Suprapubic skin (tissue), 4 donors: Measurements from ENCODE around the gene MED12L. TPM values are rescaled to one million over a fixed set of nuclear protein-coding genes. Genes with fewer than 3 reads are reported as not detected.

Experiments used
- DNase-seq, 2 donors: peaks; one replicate each; pipeline ENCODE4 v3.0.0-alpha.2; 2019; ENCODE audit warnings: low spot score in 2 of 2
- H3K27ac ChIP-seq: fragments of 200-600 bp; sonication (generic); one replicate; pipeline ENCODE4 v1.5.1; 2019
- H3K27me3 ChIP-seq: fragments of 200-600 bp; sonication (generic); one replicate; pipeline ENCODE4 v1.5.1; 2019
- H3K36me3 ChIP-seq: fragments of 200-600 bp; sonication (generic); one replicate; pipeline ENCODE4 v1.5.1; 2019
- H3K4me1 ChIP-seq: fragments of 200-600 bp; sonication (generic); one replicate; pipeline ENCODE4 v1.5.1; 2019
- H3K4me3 ChIP-seq: fragments of 200-600 bp; sonication (generic); one replicate; pipeline ENCODE4 v1.5.1; 2019; ENCODE audit warnings: mild to moderate bottlenecking
- H3K9me3 ChIP-seq: fragments of 200-600 bp; sonication (generic); one replicate; pipeline ENCODE4 v1.5.1; 2019
- CTCF ChIP-seq, 2 donors: fragments of 200-600 bp in 1 of 2; fragments of 450-650 bp in 1 of 2; sonication (generic) in 1 of 2; IDR thresholded peaks; one replicate each; pipeline ENCODE4 v1.5.1; 2016 to 2019; ENCODE audit warnings: antibody characterized with exemption in 2 of 2, mild to moderate bottlenecking in 1 of 2, moderate library complexity in 1 of 2
- EP300 ChIP-seq: sonication (generic); formaldehyde crosslinking; IDR thresholded peaks from one replicate; pipeline ENCODE4 v1.6.1; 2017; ENCODE audit warnings: antibody characterized with exemption
- POLR2A ChIP-seq, 2 donors: fragments of 450-650 bp; IDR thresholded peaks; one replicate each; pipeline ENCODE4 v1.6.1; 2017; ENCODE audit warnings: antibody characterized with exemption in 2 of 2, mild to moderate bottlenecking in 2 of 2, moderate library complexity in 2 of 2
- POLR2AphosphoS5 ChIP-seq, 3 donors: sonication (generic); formaldehyde crosslinking; IDR thresholded peaks; one replicate each; pipeline ENCODE4 v1.6.1; 2017; ENCODE audit warnings: antibody characterized with exemption in 3 of 3
- WGBS: methylation state at CpG from one replicate; pipeline ENCODE4 v1.1.5; 2018; 5-methylcytosine and 5-hydroxymethylcytosine counted together
- total RNA-seq, 4 donors: library from RNA; depleted of rRNA; stranded (reverse); fragments of >200 nt; gene quantifications; one replicate each; pipeline ENCODE4 v1.1.0, GENCODE V29; 2016

MED12L gene
- total RNA-seq, 4 donors from 2014 or later: 0.08 to 0.80 (median 0.22) TPM

- TF ChIP-seq EP300 (no peak), POLR2AphosphoS5 (IDR thresholded peaks at IDR 0.05) (no peak), POLR2A (IDR thresholded peaks at IDR 0.05) (no peak), CTCF (IDR thresholded peaks at IDR 0.05) (no peak)
- Histone ChIP-seq H3K27ac (no peak within 1 kb of the TSS), H3K4me3 (peak within 1 kb of the TSS; percentile 17), H3K36me3 (no peaks in the 10 kb centered on the region), H3K27me3 (no peaks in the 10 kb centered on the region), H3K4me1 (peaks cover 3% of the 10 kb centered on the region), H3K9me3 (no peaks in the 10 kb centered on the region)
- 64% methylated on average over 4 of the region's 4 CpGs for WGBS
- DNase-seq: no peak
Observed at GRCh38 chr3:151278230-151278629, 192.8 kb downstream of the MED12L start, which contains the start of gene P2RY14. P2RY14 (minus strand) TSS chr3:151278542; CDS start chr3:151214316, 64,226 bp downstream.

GRCh38 chr3:151281671-151282324 lies 196.3 kb downstream of the MED12L start:
- H3K4me3 ChIP-seq: no peak overlapping the region
- H3K27ac ChIP-seq: no peak overlapping the region
- no peak for TF ChIP-seq POLR2A (IDR thresholded peaks at IDR 0.05)
- no peak for TF ChIP-seq POLR2AphosphoS5 (IDR thresholded peaks at IDR 0.05)
- no peak for TF ChIP-seq CTCF (IDR thresholded peaks at IDR 0.05)
- no peak for TF ChIP-seq EP300
- H3K4me1 ChIP-seq: peaks cover 18% of the 10 kb centered on the region
- 79% methylated on average over 9 of the region's 9 CpGs for WGBS
- no peak for DNase-seq
- H3K27me3 ChIP-seq: no peaks in the 10 kb centered on the region
- H3K36me3 ChIP-seq: no peaks in the 10 kb centered on the region
- H3K9me3 ChIP-seq: no peaks in the 10 kb centered on the region

GRCh38 chr3:151282921-151283320 lies 197.5 kb downstream of the MED12L start:
- DNase-seq: no peak
- 2% methylated on average over 1 of the region's 1 CpG for WGBS
- H3K27ac ChIP-seq: no peak overlapping the region

DNA sequence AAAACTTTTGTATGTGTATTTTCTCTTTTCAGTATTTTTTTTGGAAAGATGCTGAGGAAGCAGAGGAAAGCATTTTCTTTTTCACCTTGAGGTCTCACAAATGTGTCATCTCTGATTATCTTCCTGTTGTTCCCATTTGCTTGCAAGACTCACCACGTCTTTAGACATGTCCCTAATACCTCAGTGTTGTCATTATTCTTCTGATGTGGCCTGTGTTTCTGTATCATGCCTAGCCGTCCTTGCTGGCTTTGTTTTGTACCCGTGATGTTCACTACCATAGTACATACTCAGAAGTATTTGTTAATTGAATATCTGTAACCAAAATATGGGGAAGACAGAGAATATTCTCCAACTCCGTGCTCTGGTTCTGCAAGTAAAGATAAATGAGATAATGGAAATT lies 197.9 kb downstream of the MED12L start:
- H3K27ac ChIP-seq: no peak overlapping the region
- DNase-seq: no peak
- H3K27me3 ChIP-seq: no peaks in the 10 kb centered on the region
- 68% methylated on average over 4 of the region's 4 CpGs for WGBS
- no peaks in the 10 kb centered on the region for H3K9me3 ChIP-seq
- H3K4me1 ChIP-seq: peaks cover 18% of the 10 kb centered on the region
- H3K36me3 ChIP-seq: no peaks in the 10 kb centered on the region
- H3K4me3 ChIP-seq: no peak overlapping the region
- TF ChIP-seq POLR2AphosphoS5 (IDR thresholded peaks at IDR 0.05) (no peak), POLR2A (IDR thresholded peaks at IDR 0.05) (no peak), CTCF (IDR thresholded peaks at IDR 0.05) (no peak), EP300 (no peak)

More at GRCh38 chr3:151282921-151283320, 197.5 kb downstream of the MED12L start:
- Histone ChIP-seq H3K36me3 (no peaks in the 10 kb centered on the region), H3K4me3 (no peak overlapping the region), H3K27me3 (no peaks in the 10 kb centered on the region), H3K9me3 (no peaks in the 10 kb centered on the region), H3K4me1 (peaks cover 18% of the 10 kb centered on the region)
- no peak for TF ChIP-seq POLR2AphosphoS5 (IDR thresholded peaks at IDR 0.05)
- TF ChIP-seq CTCF (IDR thresholded peaks at IDR 0.05): peak; percentile 55 to 58

DNA sequence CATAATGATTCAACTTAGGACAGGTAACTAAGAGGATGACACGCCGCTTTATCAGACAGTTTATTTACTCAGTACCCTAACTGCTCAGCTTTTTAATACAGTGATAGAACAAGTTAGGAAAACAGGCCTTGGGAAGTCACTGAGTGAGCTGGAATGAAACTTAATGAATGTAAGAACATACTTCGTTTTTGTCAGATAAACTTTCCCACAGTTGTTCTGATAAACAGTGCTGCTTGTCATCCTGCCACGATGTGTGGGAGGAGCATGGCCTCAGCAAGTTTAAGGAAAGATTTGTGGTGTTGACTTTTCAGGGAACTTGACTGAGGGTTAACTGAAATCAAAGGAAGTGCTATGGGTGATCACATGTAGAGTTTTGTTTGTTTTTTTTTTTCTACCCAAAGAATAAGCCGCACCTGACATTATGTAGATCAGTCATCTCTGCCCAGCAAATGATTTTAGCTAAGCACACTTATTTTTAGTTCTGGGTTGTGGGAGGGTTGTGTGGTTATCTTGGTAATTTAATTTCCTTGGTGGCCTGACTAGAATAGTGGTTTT lies 198.5 kb downstream of the MED12L start:
- no peak overlapping the region for H3K27ac ChIP-seq
- DNase-seq: no peak
- H3K4me3 ChIP-seq: no peak overlapping the region
- no peaks in the 10 kb centered on the region for H3K27me3 ChIP-seq
- WGBS: 41% methylated on average over 5 of the region's 5 CpGs
- H3K9me3 ChIP-seq: no peaks in the 10 kb centered on the region
- H3K36me3 ChIP-seq: no peaks in the 10 kb centered on the region
- peaks cover 18% of the 10 kb centered on the region for H3K4me1 ChIP-seq
- TF ChIP-seq EP300 (no peak), POLR2A (IDR thresholded peaks at IDR 0.05) (no peak), POLR2AphosphoS5 (IDR thresholded peaks at IDR 0.05) (no peak), CTCF (IDR thresholded peaks at IDR 0.05) (no peak)
